GM21447 (cell line): ENCODE results near the gene RASGRP1.
A peak's percentile ranks its signal among the peaks of the same experiment; 100 is the strongest.

Experiments
- ATAC-seq: cut with Tn5 transposase; IDR thresholded peaks from one replicate; pipeline ENCODE4 v1.9.1; 2021; ENCODE audit not compliant: unreplicated experiment

Gene RASGRP1

GRCh38 chr15:38538328-38539007, 26.1 kb downstream of the RASGRP1 start:
- ATAC-seq = no peak

GRCh38 chr15:38536201-38536676, 28.4 kb downstream of the RASGRP1 start:
- ATAC-seq = no peak

GRCh38 chr15:38535491-38536200, 29.0 kb downstream of the RASGRP1 start:
- no peak for ATAC-seq

GRCh38 chr15:38534691-38535090, 29.9 kb downstream of the RASGRP1 start:
- no peak for ATAC-seq

GRCh38 chr15:38533926-38534325, 30.7 kb downstream of the RASGRP1 start:
- no peak for ATAC-seq

GRCh38 chr15:38533416-38533915, 31.1 kb downstream of the RASGRP1 start:
- ATAC-seq = no peak

GRCh38 chr15:38532728-38533127, 31.9 kb downstream of the RASGRP1 start:
- no peak for ATAC-seq

GRCh38 chr15:38531509-38531908, 33.1 kb downstream of the RASGRP1 start:
- no peak for ATAC-seq

- ATAC-seq = no peak
These were observed 34.5 kb downstream of the RASGRP1 start for GRCh38 chr15:38530113-38530512.

GRCh38 chr15:38528294-38528693, 36.3 kb downstream of the RASGRP1 start:
- no peak for ATAC-seq

GRCh38 chr15:38526158-38526557, 38.5 kb downstream of the RASGRP1 start:
- ATAC-seq = no peak

- ATAC-seq = no peak
These were observed 39.1 kb downstream of the RASGRP1 start for GRCh38 chr15:38525489-38525888.

GRCh38 chr15:38524156-38524555, 40.5 kb downstream of the RASGRP1 start:
- no peak for ATAC-seq

- ATAC-seq = no peak
These were observed 41.7 kb downstream of the RASGRP1 start for GRCh38 chr15:38522922-38523321.

- no peak for ATAC-seq
These were observed 43.3 kb downstream of the RASGRP1 start for GRCh38 chr15:38521316-38521715.

GRCh38 chr15:38520035-38520434, 44.6 kb downstream of the RASGRP1 start:
- ATAC-seq = no peak

- no peak for ATAC-seq
These were observed 46.5 kb downstream of the RASGRP1 start for GRCh38 chr15:38518084-38518483.

GRCh38 chr15:38517312-38517975, 47.2 kb downstream of the RASGRP1 start:
- ATAC-seq = no peak

- no peak for ATAC-seq
These were observed 48.0 kb downstream of the RASGRP1 start for GRCh38 chr15:38516626-38517025.

GRCh38 chr15:38514601-38515000, 50.0 kb downstream of the RASGRP1 start:
- ATAC-seq = peak; percentile 76

GRCh38 chr15:38512901-38513300, 51.7 kb downstream of the RASGRP1 start:
- no peak for ATAC-seq

- no peak for ATAC-seq
These were observed 55.5 kb downstream of the RASGRP1 start for GRCh38 chr15:38509152-38509551.
